K562 (cell line): ENCODE results near the gene KIAA0930. TPM values are rescaled to one million over a fixed set of nuclear protein-coding genes. Genes with fewer than 3 reads are reported as not detected.

Experiments used
- ATAC-seq: fragments of 200-7000 bp; cut with Tn5 transposase; 3 replicates; pipeline ENCODE4 v1.9.1; 2020; ENCODE audit warnings: moderate library complexity
- BruUV-seq: library from RNA; stranded (reverse); fragments of 400-500 nt; replicated peaks from 2 replicates; lab custom pipeline; 2021; lab: Mats Ljungman, UMichigan
- CTCF ChIA-PET: fragments of 300-600 bp; formaldehyde crosslinking; extraction: SDS; loops from one replicate; lab custom pipeline; 2021; ENCODE audit warnings: low intra/inter-chr PET ratio; lab: Yijun Ruan, JAX
- POLR2A ChIA-PET: fragments of 300-600, 350-650 bp; sonication (Branson Sonifier 250); formaldehyde crosslinking; extraction: SDS; loops from one replicate; lab custom pipeline; 2021; ENCODE audit warnings: antibody characterized with exemption, inconsistent platforms; lab: Yijun Ruan, JAX
- DNase-seq, 4 experiments: peaks; one replicate each; pipeline versions ENCODE4 v3.0.0 to v3.0.0-alpha.2; 2011 to 2018; ENCODE audit warnings: low spot score in 3 of 4, mixed read lengths in 3 of 4; ENCODE audit errors: extremely low read depth in 1 of 4
- FAIRE-seq: peaks from 2 replicates; lab custom pipeline; 2011; peaks lifted over from hg19 to GRCh38; lab: Jason Lieb, UNC
- H2AFZ ChIP-seq: 2 replicates; pipeline ENCODE4 v1.6.0; 2011; ENCODE audit warnings: low read depth, low read length, control low read depth, inconsistent platforms
- H3K27ac ChIP-seq: fragments of 200-600 bp; 3 replicates; pipeline ENCODE4 v1.8.0; 2011; ENCODE audit warnings: low read depth, mild to moderate bottlenecking, control low read depth, inconsistent platforms, low read length, moderate library complexity, mixed read lengths; ENCODE audit errors: extremely low read depth
- H3K27me3 ChIP-seq, 2 experiments: fragments of 300-600 bp in 1 of 2; 2 replicates in 1 of 2; 3 replicates in 1 of 2; pipeline versions ENCODE4 v1.6.0 to v1.8.0; 2011; ENCODE audit warnings: inconsistent platforms in 2 of 2, low read length in 2 of 2, mild to moderate bottlenecking in 1 of 2, mixed read lengths in 1 of 2, moderate library complexity in 1 of 2; ENCODE audit not compliant: control insufficient read depth in 2 of 2, insufficient read depth in 2 of 2
- H3K36me3 ChIP-seq: fragments of 300-600 bp; 3 replicates; pipeline ENCODE4 v1.8.0; 2011; ENCODE audit warnings: mild to moderate bottlenecking, low read length, inconsistent platforms; ENCODE audit not compliant: control insufficient read depth, insufficient read depth
- H3K4me1 ChIP-seq, 2 experiments: fragments of 200-600 bp in 1 of 2; replicated peaks in 1 of 2; 2 replicates in 1 of 2; 3 replicates in 1 of 2; pipeline versions ENCODE4 v1.5.1 to v1.8.0; 2011; ENCODE audit warnings: inconsistent platforms in 2 of 2, low read length in 2 of 2, mild to moderate bottlenecking in 1 of 2, mixed read lengths in 1 of 2, moderate library complexity in 1 of 2; ENCODE audit not compliant: control insufficient read depth in 2 of 2, insufficient read depth in 2 of 2
- H3K4me2 ChIP-seq: 2 replicates; pipeline ENCODE4 v1.6.1; 2011; ENCODE audit warnings: low read length, control low read depth, inconsistent platforms, mixed read lengths; ENCODE audit not compliant: insufficient read depth
- H3K4me3 ChIP-seq: fragments of 200-600 bp; sonication (generic), shearing (Covaris generic); 2 replicates; pipeline ENCODE4 v1.5.1; 2016; ENCODE audit warnings: control low read depth, inconsistent platforms
- H3K79me2 ChIP-seq: fragments of 200-600 bp; 3 replicates; pipeline ENCODE4 v1.8.0; 2011; ENCODE audit warnings: low read length, inconsistent platforms; ENCODE audit not compliant: control insufficient read depth, insufficient read depth
- H3K9ac ChIP-seq, 2 experiments: 2 replicates each; pipeline versions ENCODE4 v1.6.0 to v1.6.1; 2011; ENCODE audit warnings: low read depth in 2 of 2, low read length in 2 of 2, control low read depth in 1 of 2, inconsistent platforms in 1 of 2, mild to moderate bottlenecking in 1 of 2, mixed read lengths in 1 of 2; ENCODE audit not compliant: insufficient read depth in 1 of 2
- H3K9me1 ChIP-seq: one replicate; pipeline ENCODE4 v1.6.0; 2011; ENCODE audit warnings: inconsistent platforms, mild to moderate bottlenecking, low read length, moderate library complexity; ENCODE audit not compliant: control insufficient read depth, insufficient read depth
- H3K9me3 ChIP-seq: replicated peaks from 2 replicates; pipeline ENCODE4 v1.5.1; 2011; ENCODE audit warnings: low read depth, low read length, inconsistent platforms; ENCODE audit not compliant: control insufficient read depth, insufficient read depth
- H4K20me1 ChIP-seq: replicated peaks from 2 replicates; pipeline ENCODE4 v1.6.1; 2011; ENCODE audit warnings: low read length, inconsistent platforms, mixed read lengths; ENCODE audit not compliant: control insufficient read depth, insufficient read depth
- ARID1B ChIP-seq: fragments of 450-650 bp; IDR thresholded peaks from 2 replicates; pipeline ENCODE4 v1.6.1; 2016; ENCODE audit warnings: antibody characterized with exemption, mild to moderate bottlenecking, inconsistent platforms
- MCM7 ChIP-seq, 2 experiments: fragments of 450-650 bp; IDR thresholded peaks; 2 replicates each; pipeline ENCODE4 v1.6.1; 2016 to 2018
- OTX1 ChIP-seq: fragments of 450-650 bp; formaldehyde crosslinking; IDR thresholded peaks from 2 replicates; pipeline ENCODE4 v1.4.0; 2022; ENCODE audit warnings: mild to moderate bottlenecking
- PRPF4 ChIP-seq: fragments of 200-400 bp; formaldehyde crosslinking; IDR thresholded peaks from one replicate; pipeline ENCODE4 v1.6.1; 2017; ENCODE audit warnings: low read length, low read depth, mild to moderate bottlenecking; ENCODE audit not compliant: insufficient read depth, poor library complexity, severe bottlenecking
- PTBP1 ChIP-seq: fragments of 200-400 bp; formaldehyde crosslinking; IDR thresholded peaks from 2 replicates; pipeline ENCODE4 v1.6.1; 2017; ENCODE audit warnings: low read depth, low read length
- RBM34 ChIP-seq: fragments of 200-400 bp; formaldehyde crosslinking; IDR thresholded peaks from 2 replicates; pipeline ENCODE4 v1.6.1; 2018; ENCODE audit warnings: low read length, borderline replicate concordance; ENCODE audit not compliant: insufficient read depth
- RFX1 ChIP-seq: fragments of 450-650 bp; IDR thresholded peaks from 2 replicates; pipeline ENCODE4 v1.6.1; 2016; ENCODE audit warnings: mild to moderate bottlenecking, moderate library complexity
- TAF9B ChIP-seq: fragments of 450-650 bp; IDR thresholded peaks from 2 replicates; pipeline ENCODE4 v1.6.1; 2018; ENCODE audit warnings: mild to moderate bottlenecking; ENCODE audit not compliant: partially characterized antibody
- TOE1 ChIP-seq, 2 experiments: fragments of 450-650 bp in 1 of 2; sonication (generic) in 1 of 2; formaldehyde crosslinking in 1 of 2; IDR thresholded peaks; 2 replicates each; pipeline versions ENCODE4 v1.7.1 to v1.8.0; 2016 to 2022; ENCODE audit warnings: borderline replicate concordance in 2 of 2, mild to moderate bottlenecking in 2 of 2, antibody characterized with exemption in 1 of 2, inconsistent platforms in 1 of 2, low read depth in 1 of 2, missing genetic modification reagents in 1 of 2, moderate library complexity in 1 of 2
- ZNF212 ChIP-seq: fragments of 450-650 bp; formaldehyde crosslinking; IDR thresholded peaks from 2 replicates; pipeline ENCODE4 v1.4.0; 2020; ENCODE audit warnings: mild to moderate bottlenecking
- whole genome bisulfite sequencing: fragments of 100-300 bp; shearing (Covaris generic); methylation state at CpG from one replicate; pipeline ENCODE4 v1.1.6; 2016; ENCODE audit warnings: low coverage, mixed read lengths; ENCODE audit not compliant: insufficient coverage; ENCODE audit errors: missing lambda C conversion rate; 5-methylcytosine and 5-hydroxymethylcytosine counted together
- in situ Hi-C: fragments of 300-500 bp; cut with MboI; formaldehyde crosslinking; loops from 4 replicates; pipeline ENCODE4 v1.15.0; 2018; ENCODE audit warnings: inconsistent platforms, mixed read lengths
- intact Hi-C: fragments of 100-400 bp; cut with micrococcal nuclease; formaldehyde crosslinking; loops from 2 replicates; pipeline ENCODE4 v1.14.2; 2022
- polyA plus RNA-seq, 8 experiments: library from polyadenylated mRNA; depleted of rRNA in 4 of 8; stranded (reverse) in 5 of 8; unstranded in 3 of 8; fragments of >200 nt; fragmentation: Nextera tagmentation in 2 of 8; fragmentation: Illumina TruSeq in 1 of 8; extraction: Ambion mirVana in 2 of 8; extraction: Trizol in 1 of 8; gene quantifications; 2 replicates each; pipeline versions ENCODE4 v1.2.1 to v1.2.3, GENCODE V29; 2011 to 2014; ENCODE audit warnings: inconsistent platforms in 1 of 8, missing spikeins in 1 of 8
- total RNA-seq, 7 experiments: library from RNA; depleted of rRNA in 6 of 7; stranded (reverse); fragments of >200 nt in 6 of 7; fragmentation: Illumina TruSeq in 2 of 7; extraction: Trizol in 2 of 7; gene quantifications; 2 replicates each; pipeline versions ENCODE4 v1.2.1 to v1.2.3, GENCODE V29; 2011 to 2021; ENCODE audit warnings: low replicate concordance in 1 of 7
- TF ChIP-seq, protein P1 (sequence below): fragments of 250-450 bp; sonication (Bioruptor Pico); IDR thresholded peaks from 2 replicates; pipeline ENCODE4 v1.8.0; 2021; ENCODE audit warnings: borderline replicate concordance, mild to moderate bottlenecking, moderate library complexity; ENCODE audit not compliant: poor library complexity, severe bottlenecking

Gene KIAA0930
- total and polyA plus RNA-seq, 9 of the 15 experiments (the other 6 are each of a cell fraction or from before 2014, with no cell fraction given), result 0.24 to 12.1 (median 6.4) TPM

GRCh38 chr22:45150139-45150538, 90.6 kb downstream of the KIAA0930 start:
- no peak overlapping the region for H3K27ac ChIP-seq
- H3K27me3 ChIP-seq, result no peaks in the 10 kb centered on the region
- ChIA-PET CTCF (no interaction called here), POLR2A (interaction anchor here (1.1 kb wide), 1 partner anchor 9 kb away, joined by 6 read pairs; no protein-coding TSS in a partner anchor)
- H4K20me1 ChIP-seq, result no peaks in the 10 kb centered on the region
- 36% methylated on average over 2 of the region's 2 CpGs for WGBS
- no peak for DNase-seq
- no peak overlapping the region for H3K4me3 ChIP-seq
- intact Hi-C loops (no loop called here), in situ Hi-C loops (loop anchor here (10.0 kb wide), 1 partner anchor 45 kb away; no protein-coding TSS in a partner anchor)
- no peak overlapping the region for H3K9ac ChIP-seq
- TF ChIP-seq PTBP1, result no peak
- TF ChIP-seq OTX1, result no peak
- TF ChIP-seq TOE1 (IDR thresholded peaks at IDR 0.05; ENCODE audit: borderline replicate concordance), result no peak
- no peak for TF ChIP-seq TOE1 (CRISPR knock-in tag; IDR thresholded peaks at IDR 0.05; ENCODE audit: borderline replicate concordance, low read depth)
- TF ChIP-seq, protein P1, sequence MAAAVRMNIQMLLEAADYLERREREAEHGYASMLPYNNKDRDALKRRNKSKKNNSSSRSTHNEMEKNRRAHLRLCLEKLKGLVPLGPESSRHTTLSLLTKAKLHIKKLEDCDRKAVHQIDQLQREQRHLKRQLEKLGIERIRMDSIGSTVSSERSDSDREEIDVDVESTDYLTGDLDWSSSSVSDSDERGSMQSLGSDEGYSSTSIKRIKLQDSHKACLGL (CRISPR knock-in tag), result no peak
- no peak for TF ChIP-seq TAF9B
- TF ChIP-seq MCM7 (IDR thresholded peaks at IDR 0.05), result no peak
- no peak for TF ChIP-seq ZNF212 (CRISPR knock-in tag)
- no peak for TF ChIP-seq ARID1B
- no peak for TF ChIP-seq PRPF4
- no peak for TF ChIP-seq RFX1
- TF ChIP-seq RBM34, result no peak
- H3K79me2 ChIP-seq, result no peaks in the 10 kb centered on the region
- H3K4me1 ChIP-seq, result no peaks in the 10 kb centered on the region; a peak in 1 of 5 replicates
- no TSS peak for BruUV-seq
- H3K9me1 ChIP-seq, result no peaks in the 10 kb centered on the region
- H3K36me3 ChIP-seq, result peaks cover 2% of the 10 kb centered on the region; the same call in 1 of the 3 replicates
- FAIRE-seq, result no peak
- no peak overlapping the region for H3K4me2 ChIP-seq
- H3K9me3 ChIP-seq, result no peaks in the 10 kb centered on the region
- H2AFZ ChIP-seq, result no peak overlapping the region
- ATAC-seq, result no peak
